ENCODE data around the gene TMTC3.

DNA sequence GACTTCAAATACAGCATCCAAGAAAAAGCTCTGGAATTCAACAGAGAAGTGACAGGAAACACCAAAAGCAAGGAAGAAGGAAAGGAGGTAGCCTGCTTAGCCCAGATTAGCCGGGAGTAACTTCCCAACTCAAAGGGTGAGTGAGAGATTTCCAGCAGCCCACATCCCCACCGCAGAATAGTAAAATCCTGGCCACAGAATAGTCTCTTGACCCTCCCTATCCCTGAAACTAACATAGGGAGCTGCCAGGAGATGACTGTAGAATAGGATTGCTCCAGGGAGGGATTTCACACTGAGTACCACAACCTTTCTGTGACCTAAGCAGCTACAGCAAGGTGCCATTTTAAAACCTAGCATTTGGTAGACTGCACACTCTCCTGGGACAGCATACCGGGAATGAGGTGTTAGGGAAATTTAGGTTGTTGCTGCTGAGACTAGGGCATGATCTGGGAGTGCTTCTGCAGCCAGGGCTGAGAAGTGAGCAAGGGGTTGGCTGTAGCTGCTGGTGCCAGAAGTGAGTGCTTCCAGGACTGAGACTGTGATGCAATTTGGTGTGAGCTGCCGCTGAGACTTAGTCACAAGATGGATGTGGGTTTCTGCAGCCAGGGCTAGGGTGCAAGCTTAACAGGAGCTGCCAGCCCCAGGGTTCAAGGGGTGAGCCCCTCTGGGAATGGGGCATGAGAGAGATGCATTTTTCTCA is 66.0 kb downstream of the TMTC3 start:
- TF ChIP-seq, protein P1, sequence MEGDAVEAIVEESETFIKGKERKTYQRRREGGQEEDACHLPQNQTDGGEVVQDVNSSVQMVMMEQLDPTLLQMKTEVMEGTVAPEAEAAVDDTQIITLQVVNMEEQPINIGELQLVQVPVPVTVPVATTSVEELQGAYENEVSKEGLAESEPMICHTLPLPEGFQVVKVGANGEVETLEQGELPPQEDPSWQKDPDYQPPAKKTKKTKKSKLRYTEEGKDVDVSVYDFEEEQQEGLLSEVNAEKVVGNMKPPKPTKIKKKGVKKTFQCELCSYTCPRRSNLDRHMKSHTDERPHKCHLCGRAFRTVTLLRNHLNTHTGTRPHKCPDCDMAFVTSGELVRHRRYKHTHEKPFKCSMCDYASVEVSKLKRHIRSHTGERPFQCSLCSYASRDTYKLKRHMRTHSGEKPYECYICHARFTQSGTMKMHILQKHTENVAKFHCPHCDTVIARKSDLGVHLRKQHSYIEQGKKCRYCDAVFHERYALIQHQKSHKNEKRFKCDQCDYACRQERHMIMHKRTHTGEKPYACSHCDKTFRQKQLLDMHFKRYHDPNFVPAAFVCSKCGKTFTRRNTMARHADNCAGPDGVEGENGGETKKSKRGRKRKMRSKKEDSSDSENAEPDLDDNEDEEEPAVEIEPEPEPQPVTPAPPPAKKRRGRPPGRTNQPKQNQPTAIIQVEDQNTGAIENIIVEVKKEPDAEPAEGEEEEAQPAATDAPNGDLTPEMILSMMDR (IDR thresholded peaks at IDR 0.05) = no peak
- TF ChIP-seq POLR2A (IDR thresholded peaks at IDR 0.05) = no peak
